Activated naive CD8-positive, alpha-beta T cell treated with anti-CD3 and anti-CD28 coated beads, Interleukin-2, amount 10 ng/mL, durations not matched to agents 7 days and 5 days (primary cell): ENCODE measurements around the gene RAB26. TPM values are rescaled to one million over a fixed set of nuclear protein-coding genes. Genes with fewer than 3 reads are reported as not detected.
"Not testable (repeated sequence)": the region's sequence is repeated elsewhere in the genome, so short reads cannot be mapped to it uniquely, and the experiment has no call there.

Experiments
- ATAC-seq: fragments of 150-1000 bp; cut with Tn5 transposase; one replicate; pipeline ENCODE4 v1.10.0; 2021; ENCODE audit warnings: low read depth, moderate library complexity
- POLR2A ChIA-PET: fragments of 350-600 bp; sonication (Branson Sonifier 250); formaldehyde crosslinking; loops from one replicate; lab custom pipeline; 2021; ENCODE audit warnings: antibody characterized with exemption; lab: Charles Lee
- DNase-seq: peaks from one replicate; pipeline ENCODE4 v3.0.0; 2021
- H3K27ac Mint-ChIP-seq: one replicate; pipeline ENCODE4 v1.8.0; 2022; ENCODE audit warnings: mild to moderate bottlenecking, mixed read lengths
- H3K27me3 Mint-ChIP-seq: one replicate; pipeline ENCODE4 v1.8.0; 2022; ENCODE audit warnings: mild to moderate bottlenecking, moderate library complexity, mixed read lengths
- H3K36me3 Mint-ChIP-seq: one replicate; pipeline ENCODE4 v1.8.0; 2021; ENCODE audit warnings: mild to moderate bottlenecking, mixed read lengths
- H3K4me1 Mint-ChIP-seq: one replicate; pipeline ENCODE4 v1.8.0; 2021; ENCODE audit warnings: mixed read lengths
- H3K4me3 Mint-ChIP-seq: one replicate; pipeline ENCODE4 v1.8.0; 2022; ENCODE audit warnings: mild to moderate bottlenecking, moderate library complexity, mixed read lengths
- H3K9me3 Mint-ChIP-seq: one replicate; pipeline ENCODE4 v1.8.0; 2021; ENCODE audit warnings: mixed read lengths
- total RNA-seq, 2 experiments: library from RNA; stranded (reverse); gene quantifications; one replicate each; pipeline ENCODE4 v1.2.3, GENCODE V29; 2021

Gene RAB26
- under 1 TPM; 0.40 to 0.69 TPM for total RNA-seq

- H3K36me3 Mint-ChIP-seq = peaks cover 5% of the 10 kb centered on the region
- peaks cover 6% of the 10 kb centered on the region for H3K27me3 Mint-ChIP-seq
- no peaks in the 10 kb centered on the region for H3K9me3 Mint-ChIP-seq
- peaks cover 8% of the 10 kb centered on the region for H3K4me1 Mint-ChIP-seq
- peak; percentile 77 for DNase-seq
- POLR2A ChIA-PET = interaction anchor here (0.6 to 1.6 kb wide), 3 partner anchors 78 to 144 kb away, joined by 3 to 6 read pairs (median 4); partner anchors contain the start of genes NTHL1 and TSC2
- peak within 1 kb of the TSS; percentile 58 for H3K4me3 Mint-ChIP-seq
- ATAC-seq = peak; percentile 69
- H3K27ac Mint-ChIP-seq = no peak within 1 kb of the TSS
Observed at GRCh38 chr16:2147981-2148671, at the start of gene RAB26. RAB26 (plus strand) TSS chr16:2148625; CDS start chr16:2148784, 159 bp downstream.

GRCh38 chr16:2101581-2101980 lies 46.8 kb upstream of the RAB26 start:
- H3K4me3 Mint-ChIP-seq, DNase-seq, H3K9me3 Mint-ChIP-seq, POLR2A ChIA-PET, H3K4me1 Mint-ChIP-seq, ATAC-seq, H3K27me3 Mint-ChIP-seq, H3K36me3 Mint-ChIP-seq: not testable (repeated sequence)
- peak overlapping the region; percentile 16 for H3K27ac Mint-ChIP-seq

- no peak overlapping the region for H3K27ac Mint-ChIP-seq
- no peaks in the 10 kb centered on the region for H3K9me3 Mint-ChIP-seq
- no peaks in the 10 kb centered on the region for H3K27me3 Mint-ChIP-seq
- peaks cover 4% of the 10 kb centered on the region for H3K36me3 Mint-ChIP-seq
- DNase-seq = no peak
- H3K4me3 Mint-ChIP-seq = no peak overlapping the region
- no peak for ATAC-seq
- POLR2A ChIA-PET = no interaction called here
- no peaks in the 10 kb centered on the region for H3K4me1 Mint-ChIP-seq
Observed at GRCh38 chr16:2102471-2102870, 46.0 kb upstream of the RAB26 start.

GRCh38 chr16:2104464-2104863 lies 44.0 kb upstream of the RAB26 start:
- H3K27me3 Mint-ChIP-seq, ATAC-seq, H3K4me3 Mint-ChIP-seq, H3K4me1 Mint-ChIP-seq, DNase-seq, POLR2A ChIA-PET, H3K36me3 Mint-ChIP-seq, H3K27ac Mint-ChIP-seq, H3K9me3 Mint-ChIP-seq: not testable (repeated sequence)

- H3K27me3 Mint-ChIP-seq, H3K36me3 Mint-ChIP-seq, H3K4me1 Mint-ChIP-seq, H3K27ac Mint-ChIP-seq, H3K9me3 Mint-ChIP-seq, DNase-seq, H3K4me3 Mint-ChIP-seq, POLR2A ChIA-PET, ATAC-seq: not testable (repeated sequence)
Observed at GRCh38 chr16:2105291-2105690, 43.1 kb upstream of the RAB26 start.

GRCh38 chr16:2105769-2106168 lies 42.7 kb upstream of the RAB26 start:
- ATAC-seq, H3K36me3 Mint-ChIP-seq, DNase-seq, H3K27ac Mint-ChIP-seq, H3K27me3 Mint-ChIP-seq, H3K4me3 Mint-ChIP-seq, POLR2A ChIA-PET, H3K4me1 Mint-ChIP-seq, H3K9me3 Mint-ChIP-seq: not testable (repeated sequence)

- ATAC-seq, H3K9me3 Mint-ChIP-seq, H3K27ac Mint-ChIP-seq, H3K27me3 Mint-ChIP-seq, H3K4me3 Mint-ChIP-seq, DNase-seq, H3K36me3 Mint-ChIP-seq, H3K4me1 Mint-ChIP-seq, POLR2A ChIA-PET: not testable (repeated sequence)
Observed at GRCh38 chr16:2106211-2106610, 42.2 kb upstream of the RAB26 start.

- ATAC-seq, H3K36me3 Mint-ChIP-seq, DNase-seq, H3K4me3 Mint-ChIP-seq, H3K27ac Mint-ChIP-seq, POLR2A ChIA-PET, H3K9me3 Mint-ChIP-seq, H3K27me3 Mint-ChIP-seq, H3K4me1 Mint-ChIP-seq: not testable (repeated sequence)
Observed at GRCh38 chr16:2107121-2107790, 41.2 kb upstream of the RAB26 start.

- H3K27ac Mint-ChIP-seq = not testable (repeated sequence)
Observed at GRCh38 chr16:2107791-2108125, 40.7 kb upstream of the RAB26 start.

GRCh38 chr16:2108446-2109270 lies 39.8 kb upstream of the RAB26 start:
- DNase-seq, ATAC-seq, H3K36me3 Mint-ChIP-seq, POLR2A ChIA-PET, H3K4me1 Mint-ChIP-seq, H3K9me3 Mint-ChIP-seq, H3K4me3 Mint-ChIP-seq, H3K27ac Mint-ChIP-seq, H3K27me3 Mint-ChIP-seq: not testable (repeated sequence)

More at GRCh38 chr16:2107791-2108125, 40.7 kb upstream of the RAB26 start:
- ATAC-seq, POLR2A ChIA-PET, H3K4me1 Mint-ChIP-seq, H3K36me3 Mint-ChIP-seq, DNase-seq, H3K27me3 Mint-ChIP-seq, H3K4me3 Mint-ChIP-seq, H3K9me3 Mint-ChIP-seq: not testable (repeated sequence)

- H3K27me3 Mint-ChIP-seq, DNase-seq, H3K9me3 Mint-ChIP-seq, POLR2A ChIA-PET, ATAC-seq, H3K4me3 Mint-ChIP-seq, H3K27ac Mint-ChIP-seq, H3K4me1 Mint-ChIP-seq, H3K36me3 Mint-ChIP-seq: not testable (repeated sequence)
Observed at GRCh38 chr16:2109271-2109580, 39.2 kb upstream of the RAB26 start.

- H3K4me1 Mint-ChIP-seq, H3K27ac Mint-ChIP-seq, ATAC-seq, H3K9me3 Mint-ChIP-seq, POLR2A ChIA-PET, H3K27me3 Mint-ChIP-seq, H3K4me3 Mint-ChIP-seq, DNase-seq, H3K36me3 Mint-ChIP-seq: not testable (repeated sequence)
Observed at GRCh38 chr16:2109872-2110271, 38.6 kb upstream of the RAB26 start.

GRCh38 chr16:2110332-2111008 lies 38.0 kb upstream of the RAB26 start:
- H3K27ac Mint-ChIP-seq, H3K4me3 Mint-ChIP-seq, H3K36me3 Mint-ChIP-seq, ATAC-seq, POLR2A ChIA-PET, DNase-seq, H3K9me3 Mint-ChIP-seq, H3K27me3 Mint-ChIP-seq, H3K4me1 Mint-ChIP-seq: not testable (repeated sequence)
